ENCODE data around the gene NKRF. TPM values are rescaled to one million over a fixed set of nuclear protein-coding genes. Genes with fewer than 3 reads are reported as not detected.

NKRF gene
- total and polyA plus RNA-seq, 2 donors: 5.4 to 13.3 TPM

GRCh38 chrX:119552508-119552907 lies 53.7 kb downstream of the NKRF start:
- 97% methylated on average over 3 of the region's 3 CpGs for WGBS
- no peaks in the 10 kb centered on the region for H3K9me3 ChIP-seq (ENCODE audit: control insufficient read depth in 2 of 2, insufficient read depth in 1 of 2, low read length in 1 of 2)
- H3K4me1 ChIP-seq (ENCODE audit: control insufficient read depth in 2 of 2, insufficient read depth in 2 of 2, low read length in 2 of 2): no peaks in the 10 kb centered on the region
- no peak overlapping the region for H3K27ac ChIP-seq (ENCODE audit: low read depth in 1 of 2, low read length in 1 of 2)
- H3K27me3 ChIP-seq (ENCODE audit: control insufficient read depth in 2 of 2, insufficient read depth in 1 of 2, low read length in 1 of 2): no peaks in the 10 kb centered on the region
- H3K36me3 ChIP-seq (ENCODE audit: control insufficient read depth in 2 of 2, insufficient read depth in 2 of 2, low read length in 1 of 2): no peaks in the 10 kb centered on the region
- no peak for DNase-seq (ENCODE audit: low read depth in 6 of 9, low spot score in 9 of 9)
- H3K4me3 ChIP-seq (ENCODE audit: low read length in 2 of 2): no peak overlapping the region

GRCh38 chrX:119549327-119550016 lies 56.8 kb downstream of the NKRF start:
- no peaks in the 10 kb centered on the region for H3K27me3 ChIP-seq (ENCODE audit: control insufficient read depth in 2 of 2, insufficient read depth in 1 of 2, low read length in 1 of 2)
- H3K9me3 ChIP-seq (ENCODE audit: control insufficient read depth in 2 of 2, insufficient read depth in 1 of 2, low read length in 1 of 2): no peaks in the 10 kb centered on the region
- H3K4me1 ChIP-seq (ENCODE audit: control insufficient read depth in 2 of 2, insufficient read depth in 2 of 2, low read length in 2 of 2): no peaks in the 10 kb centered on the region
- WGBS: 77% methylated on average over 7 of the region's 7 CpGs
- H3K4me3 ChIP-seq (ENCODE audit: low read length in 2 of 2): no peak overlapping the region
- no peaks in the 10 kb centered on the region for H3K36me3 ChIP-seq (ENCODE audit: control insufficient read depth in 2 of 2, insufficient read depth in 2 of 2, low read length in 1 of 2)
- no peak overlapping the region for H3K27ac ChIP-seq (ENCODE audit: low read depth in 1 of 2, low read length in 1 of 2)
- no peak for DNase-seq (ENCODE audit: low read depth in 6 of 9, low spot score in 9 of 9)

GRCh38 chrX:119541188-119541587 lies 65.0 kb downstream of the NKRF start:
- WGBS: 96% methylated on average over 4 of the region's 4 CpGs

GRCh38 chrX:119539872-119540271 lies 66.4 kb downstream of the NKRF start:
- WGBS: 46% methylated on average over 2 of the region's 2 CpGs
- no peaks in the 10 kb centered on the region for H3K9me3 ChIP-seq (ENCODE audit: control insufficient read depth in 2 of 2, insufficient read depth in 1 of 2, low read length in 1 of 2)
- H3K36me3 ChIP-seq (ENCODE audit: control insufficient read depth in 2 of 2, insufficient read depth in 2 of 2, low read length in 1 of 2): peaks cover 0 to 2% of the 10 kb centered on the region in 2 donors
- no peak overlapping the region for H3K27ac ChIP-seq (ENCODE audit: low read depth in 1 of 2, low read length in 1 of 2)
- H3K4me1 ChIP-seq (ENCODE audit: control insufficient read depth in 2 of 2, insufficient read depth in 2 of 2, low read length in 2 of 2): no peaks in the 10 kb centered on the region
- no peaks in the 10 kb centered on the region for H3K27me3 ChIP-seq (ENCODE audit: control insufficient read depth in 2 of 2, insufficient read depth in 1 of 2, low read length in 1 of 2)
- H3K4me3 ChIP-seq (ENCODE audit: low read length in 2 of 2): no peak overlapping the region
- no peak for DNase-seq (ENCODE audit: low read depth in 6 of 9, low spot score in 9 of 9)

More at GRCh38 chrX:119541188-119541587, 65.0 kb downstream of the NKRF start:
- Histone ChIP-seq H3K4me1 (ENCODE audit: control insufficient read depth in 2 of 2, insufficient read depth in 2 of 2, low read length in 2 of 2) (no peaks in the 10 kb centered on the region), H3K36me3 (ENCODE audit: control insufficient read depth in 2 of 2, insufficient read depth in 2 of 2, low read length in 1 of 2) (peaks cover 0 to 2% of the 10 kb centered on the region in 2 donors), H3K27ac (ENCODE audit: low read depth in 1 of 2, low read length in 1 of 2) (no peak overlapping the region), H3K27me3 (ENCODE audit: control insufficient read depth in 2 of 2, insufficient read depth in 1 of 2, low read length in 1 of 2) (no peaks in the 10 kb centered on the region), H3K9me3 (ENCODE audit: control insufficient read depth in 2 of 2, insufficient read depth in 1 of 2, low read length in 1 of 2) (no peaks in the 10 kb centered on the region), H3K4me3 (ENCODE audit: low read length in 2 of 2) (no peak overlapping the region)
- no peak for DNase-seq (ENCODE audit: low read depth in 6 of 9, low spot score in 9 of 9)

Other genes with a start within 250 kb of the NKRF start
- 3.3 TPM for gene SLC25A43, start 207.1 kb downstream of the NKRF start, total RNA-seq
- gene SLC25A43, start 207.1 kb downstream of the NKRF start, polyA plus RNA-seq: 8.3 TPM
- gene SLC25A5, start 138.0 kb downstream of the NKRF start, total RNA-seq: 279 TPM
- gene SLC25A5, start 138.0 kb downstream of the NKRF start, polyA plus RNA-seq: 237 TPM
- 38.8 TPM for gene STEEP1, start 41.0 kb downstream of the NKRF start, total RNA-seq
- 20.4 TPM for gene STEEP1, start 41.0 kb downstream of the NKRF start, polyA plus RNA-seq
- gene UBE2A, start 31.9 kb downstream of the NKRF start, total RNA-seq: 26.7 TPM
- 88.6 TPM for gene UBE2A, start 31.9 kb downstream of the NKRF start, polyA plus RNA-seq
- gene SEPTIN6, start 86.7 kb upstream of the NKRF start, total RNA-seq: 223 TPM
- gene SEPTIN6, start 86.7 kb upstream of the NKRF start, polyA plus RNA-seq: 53.1 TPM
- gene SOWAHD, start 152.2 kb upstream of the NKRF start, total RNA-seq: 1.8 TPM
- gene SOWAHD, start 152.2 kb upstream of the NKRF start, polyA plus RNA-seq: 1.6 TPM
- 5,508 TPM for gene RPL39, start 185.2 kb upstream of the NKRF start, total RNA-seq
- gene RPL39, start 185.2 kb upstream of the NKRF start, polyA plus RNA-seq: 11,737 TPM
- gene UPF3B, start 246.5 kb upstream of the NKRF start, total RNA-seq: 5.0 TPM
- 13.7 TPM for gene UPF3B, start 246.5 kb upstream of the NKRF start, polyA plus RNA-seq